HG03469 (cell line): ENCODE results near the gene PI4KB.

Experiments
- ATAC-seq: cut with Tn5 transposase; IDR thresholded peaks from one replicate; pipeline ENCODE4 v1.9.1; 2021; ENCODE audit warnings: mild to moderate bottlenecking, moderate library complexity, moderate number of reproducible peaks; ENCODE audit not compliant: unreplicated experiment

Gene PI4KB

DNA sequence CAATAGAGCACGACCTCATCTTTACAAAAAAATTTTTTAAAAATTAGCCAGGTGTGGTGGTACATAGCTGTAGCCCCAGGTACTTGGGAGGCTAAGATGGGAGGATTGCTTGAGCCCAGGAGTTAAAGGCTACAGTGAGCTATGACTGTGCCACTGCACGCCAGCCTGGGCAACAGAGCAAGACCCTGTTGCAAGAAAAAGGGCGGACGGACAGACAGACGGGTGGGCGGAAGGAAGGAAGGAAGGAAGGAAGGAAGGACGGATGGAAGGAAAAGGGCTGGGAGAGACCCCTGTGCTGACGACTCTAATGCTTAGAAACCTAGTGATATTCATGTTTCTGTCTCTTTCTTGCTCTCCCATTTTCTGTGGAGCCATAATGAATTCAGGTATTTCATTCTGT, 14.4 kb downstream of the PI4KB start:
- no peak for ATAC-seq

DNA sequence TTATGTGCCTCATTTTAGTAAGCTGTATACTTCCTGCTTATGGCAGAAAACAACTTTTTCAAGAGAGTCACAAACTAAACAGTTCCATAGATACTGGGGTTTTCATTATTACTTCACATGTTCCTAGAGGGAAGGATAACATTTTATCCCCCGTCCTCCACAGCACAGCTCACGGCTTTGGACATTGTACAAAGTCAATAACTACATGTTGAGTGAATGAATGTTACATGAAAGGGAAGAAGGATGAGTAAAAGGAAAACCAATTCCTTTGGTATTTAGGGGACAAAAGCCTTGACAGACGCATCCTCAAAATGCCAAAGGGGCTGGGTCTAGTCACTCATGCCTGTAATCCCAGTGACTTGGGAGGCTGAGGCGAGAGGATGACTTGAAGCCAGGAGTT, 14.8 kb downstream of the PI4KB start:
- no peak for ATAC-seq

DNA sequence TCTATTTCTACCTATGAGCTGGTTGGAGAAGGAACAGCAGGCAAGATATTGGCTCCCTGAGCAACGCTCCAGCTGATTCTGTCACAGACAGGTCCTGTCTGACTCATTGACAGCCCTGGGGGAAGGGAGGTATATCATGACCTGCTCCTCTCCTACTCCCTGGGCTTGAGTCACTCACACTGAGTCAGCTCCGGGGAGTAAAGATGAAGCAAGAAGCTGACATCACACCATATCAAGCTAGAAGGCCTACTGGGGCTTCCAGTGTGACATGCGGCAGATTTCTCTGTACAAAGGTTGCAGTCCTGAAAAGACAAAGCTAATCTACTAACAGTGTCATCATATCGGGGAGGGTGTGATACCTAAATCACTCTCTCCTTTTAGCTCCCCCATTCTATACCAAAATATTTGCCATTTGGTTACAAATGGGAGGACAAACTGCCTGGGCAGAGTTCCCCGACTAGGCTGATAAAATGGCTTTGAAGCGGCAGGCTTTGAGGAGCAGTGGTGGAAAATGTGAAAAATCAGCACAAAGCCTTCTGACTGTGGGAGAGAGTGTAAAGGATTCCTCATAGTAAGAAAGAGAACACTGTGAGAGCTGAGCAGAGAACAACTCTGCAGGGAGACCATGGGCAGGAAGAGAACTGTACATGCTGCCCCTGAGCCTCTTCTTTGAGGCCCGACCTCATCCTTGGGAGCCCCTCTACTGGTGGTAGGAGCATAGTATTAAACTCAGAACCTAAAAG, 15.5 kb downstream of the PI4KB start:
- no peak for ATAC-seq

DNA sequence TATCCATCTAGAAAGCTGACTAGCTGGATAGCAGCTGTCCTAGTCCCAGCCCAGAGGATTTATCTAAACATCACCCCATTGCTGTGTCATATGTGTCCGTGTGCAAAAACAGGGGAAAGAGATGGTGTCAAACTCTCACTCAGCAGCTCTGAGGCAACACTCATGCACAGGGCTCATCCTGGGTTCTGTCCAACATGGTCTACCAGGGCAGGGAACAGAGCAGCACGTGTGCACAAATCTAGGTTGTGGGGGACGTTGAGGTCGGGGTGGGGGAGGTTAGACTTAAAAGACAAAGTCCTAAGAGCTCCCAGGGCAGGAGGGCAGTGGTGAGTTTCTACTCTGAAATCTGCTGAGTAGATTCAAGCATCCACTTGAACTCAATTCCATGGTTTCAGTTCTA, 16.2 kb downstream of the PI4KB start:
- no peak for ATAC-seq

DNA sequence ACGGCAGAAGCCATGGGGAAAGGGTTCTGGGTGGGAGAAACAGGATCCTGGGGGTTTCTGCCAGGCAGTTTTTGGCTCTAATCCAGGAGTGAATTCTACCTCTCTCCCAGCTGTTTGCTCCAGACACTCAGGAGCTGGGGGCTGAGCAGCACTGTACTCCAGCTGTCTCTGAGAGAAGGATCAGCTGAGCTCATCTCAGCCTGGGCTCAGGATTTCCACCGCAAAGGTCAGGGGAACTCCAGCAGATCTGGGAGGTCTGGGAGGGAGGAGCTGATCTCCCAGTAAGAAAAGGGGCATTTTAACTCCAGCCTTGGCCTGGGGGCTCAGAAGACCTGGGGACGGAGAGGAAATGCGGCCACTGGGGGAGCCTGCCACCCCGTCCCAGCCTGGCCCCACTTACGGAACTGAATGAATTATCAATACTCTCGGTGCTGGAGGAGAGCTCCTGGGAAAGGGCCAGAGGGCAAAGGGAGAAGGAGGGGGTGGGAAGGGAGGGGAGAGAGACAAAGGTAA, 17.3 kb downstream of the PI4KB start:
- ATAC-seq: no peak

DNA sequence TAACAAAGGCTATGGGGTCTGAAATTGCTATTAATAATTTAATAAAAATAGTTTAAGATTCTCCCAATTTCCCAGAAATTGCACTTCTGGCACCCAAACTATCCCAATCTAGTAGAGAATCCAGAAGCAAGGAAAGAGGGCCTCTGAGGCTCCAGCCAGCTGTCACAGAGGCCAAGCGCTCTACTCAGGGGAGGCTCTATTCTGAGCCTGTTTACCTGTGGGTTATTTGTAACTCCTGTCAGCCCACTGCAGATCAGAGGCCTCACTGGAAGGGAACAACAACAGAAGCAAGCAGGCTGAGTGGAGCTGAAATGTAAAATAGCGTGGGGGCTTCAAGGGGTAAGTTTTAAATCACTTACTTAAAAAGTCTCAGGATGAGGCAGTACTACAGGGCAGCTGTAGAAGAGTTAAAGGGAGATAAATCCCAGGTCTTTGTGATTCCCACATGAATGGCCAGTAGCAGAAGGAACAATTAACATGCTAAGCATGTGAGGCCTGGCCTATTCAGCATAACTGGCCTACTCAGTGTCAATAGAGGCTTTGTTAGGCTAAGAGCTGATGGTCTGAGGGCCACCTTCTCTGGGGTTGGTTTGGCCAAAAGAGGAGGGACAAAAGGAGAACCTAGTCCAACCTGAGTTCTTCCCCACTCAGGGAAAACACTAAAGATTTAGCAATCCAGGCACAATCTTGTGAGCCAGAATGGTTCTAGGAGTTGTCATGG, 32.3 kb downstream of the PI4KB start:
- no peak for ATAC-seq

DNA sequence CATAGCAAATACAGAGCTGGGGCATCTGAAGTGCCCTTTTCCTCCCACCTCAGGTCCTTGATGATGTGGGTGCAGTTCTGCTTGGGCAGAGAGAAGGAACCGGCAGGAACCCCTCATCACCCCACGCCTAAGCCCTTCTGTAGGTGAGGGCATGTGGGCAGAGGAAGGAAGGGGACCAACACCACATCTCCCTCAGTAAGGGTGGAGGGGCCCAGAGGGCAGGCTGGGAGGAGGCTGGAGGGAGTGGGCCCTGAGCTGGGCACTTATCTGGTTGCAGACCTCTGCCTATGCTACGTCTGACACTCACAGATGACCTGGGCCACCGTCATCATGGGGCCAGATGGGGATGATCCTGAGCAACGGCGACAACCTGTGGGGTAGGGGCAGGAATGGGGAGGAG, 34.1 kb downstream of the PI4KB start:
- ATAC-seq: no peak

DNA sequence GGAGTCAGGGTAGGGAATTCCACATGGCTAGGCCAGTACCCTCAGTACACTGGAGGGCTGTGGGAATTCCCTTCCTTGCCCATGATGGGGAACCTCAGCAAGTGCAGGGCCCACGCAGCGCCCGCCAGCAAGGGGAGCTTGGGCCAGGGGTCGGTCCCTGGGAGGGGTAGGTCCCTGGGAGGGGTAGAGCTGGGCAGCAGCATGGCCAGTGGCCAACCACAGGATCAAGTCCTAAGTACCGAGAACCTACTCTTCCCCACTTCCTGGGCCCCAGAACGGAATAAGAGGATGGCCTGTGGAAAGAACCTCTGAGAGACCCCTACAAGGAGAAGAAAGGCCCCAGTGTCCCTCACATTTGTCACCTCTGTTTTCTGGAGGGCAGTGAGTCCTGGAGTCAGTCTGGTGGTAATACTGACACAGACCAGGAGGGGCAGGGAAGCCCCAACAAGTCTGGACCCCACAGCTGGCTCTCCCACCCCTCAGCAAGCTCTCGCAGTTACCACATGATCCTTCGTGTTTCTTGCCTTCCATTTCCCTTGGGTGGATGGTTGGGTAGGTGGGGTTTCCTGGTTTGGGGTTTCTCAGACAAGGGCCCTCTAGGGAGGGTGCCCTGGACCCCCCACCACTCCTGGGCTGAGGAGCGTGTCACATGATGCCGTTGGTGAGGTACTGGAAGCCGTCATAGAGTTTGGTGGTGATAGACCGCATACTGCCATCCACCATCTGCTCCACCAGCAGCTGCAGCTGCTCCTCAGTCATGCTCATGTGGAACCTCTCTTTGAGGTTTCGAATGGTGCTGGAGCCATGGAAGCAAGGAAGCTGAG, 34.8 kb downstream of the PI4KB start:
- no peak for ATAC-seq

DNA sequence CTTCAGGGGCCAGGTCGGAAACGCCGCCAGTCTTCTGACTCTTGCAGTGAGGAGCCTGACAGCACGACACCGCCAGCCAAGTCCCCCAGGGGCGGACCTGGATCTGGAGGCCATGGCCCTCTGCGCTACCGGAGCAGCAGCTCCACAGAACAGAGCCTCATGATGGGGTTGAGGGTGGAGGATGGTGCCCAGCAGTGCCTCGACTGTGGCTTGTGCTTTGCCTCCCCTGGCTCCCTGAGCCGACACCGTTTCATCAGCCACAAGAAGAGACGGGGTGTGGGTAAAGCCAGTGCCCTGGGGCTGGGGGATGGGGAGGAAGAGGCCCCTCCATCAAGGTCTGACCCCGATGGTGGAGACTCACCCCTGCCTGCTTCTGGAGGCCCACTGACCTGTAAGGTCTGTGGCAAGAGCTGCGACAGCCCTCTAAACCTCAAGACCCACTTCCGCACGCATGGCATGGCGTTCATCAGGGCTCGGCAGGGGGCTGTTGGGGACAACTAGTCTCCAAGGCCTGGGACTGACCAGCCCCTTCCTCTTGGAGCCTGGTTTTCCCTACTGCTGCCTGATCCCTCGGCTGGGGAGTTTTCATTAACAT, 36.4 kb downstream of the PI4KB start:
- ATAC-seq: no peak

DNA sequence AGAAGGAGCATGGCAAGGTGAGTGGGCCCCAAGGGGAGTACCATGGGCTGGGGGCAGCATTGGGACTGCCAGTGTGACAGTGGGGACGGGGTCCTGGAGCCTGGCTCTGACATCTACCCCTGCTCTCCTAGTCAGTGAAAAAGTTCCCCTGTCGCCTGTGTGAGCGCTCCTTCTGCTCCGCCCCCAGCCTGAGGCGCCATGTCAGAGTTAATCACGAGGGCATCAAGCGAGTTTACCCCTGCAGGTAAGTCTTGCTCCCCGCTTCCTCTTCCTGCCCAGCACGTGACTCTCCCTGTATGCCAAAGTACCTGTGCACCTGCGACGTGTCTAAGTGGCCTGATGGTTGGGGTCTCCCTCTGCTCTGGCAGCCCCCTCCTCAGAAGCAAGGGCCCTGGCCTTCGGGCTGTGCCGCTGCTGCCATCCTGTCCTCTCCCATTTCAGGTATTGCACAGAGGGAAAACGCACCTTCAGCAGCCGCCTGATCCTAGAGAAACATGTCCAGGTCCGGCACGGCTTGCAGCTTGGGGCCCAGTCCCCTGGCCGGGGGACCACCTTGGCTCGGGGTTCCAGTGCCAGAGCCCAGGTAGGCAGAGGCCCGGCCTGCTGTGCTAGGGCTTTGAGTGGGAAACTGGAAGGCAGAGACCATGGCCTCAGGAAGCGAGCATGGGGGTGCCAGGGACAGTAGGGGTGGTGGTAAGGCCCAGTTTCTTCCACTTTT, 37.1 kb downstream of the PI4KB start:
- ATAC-seq: no peak

DNA sequence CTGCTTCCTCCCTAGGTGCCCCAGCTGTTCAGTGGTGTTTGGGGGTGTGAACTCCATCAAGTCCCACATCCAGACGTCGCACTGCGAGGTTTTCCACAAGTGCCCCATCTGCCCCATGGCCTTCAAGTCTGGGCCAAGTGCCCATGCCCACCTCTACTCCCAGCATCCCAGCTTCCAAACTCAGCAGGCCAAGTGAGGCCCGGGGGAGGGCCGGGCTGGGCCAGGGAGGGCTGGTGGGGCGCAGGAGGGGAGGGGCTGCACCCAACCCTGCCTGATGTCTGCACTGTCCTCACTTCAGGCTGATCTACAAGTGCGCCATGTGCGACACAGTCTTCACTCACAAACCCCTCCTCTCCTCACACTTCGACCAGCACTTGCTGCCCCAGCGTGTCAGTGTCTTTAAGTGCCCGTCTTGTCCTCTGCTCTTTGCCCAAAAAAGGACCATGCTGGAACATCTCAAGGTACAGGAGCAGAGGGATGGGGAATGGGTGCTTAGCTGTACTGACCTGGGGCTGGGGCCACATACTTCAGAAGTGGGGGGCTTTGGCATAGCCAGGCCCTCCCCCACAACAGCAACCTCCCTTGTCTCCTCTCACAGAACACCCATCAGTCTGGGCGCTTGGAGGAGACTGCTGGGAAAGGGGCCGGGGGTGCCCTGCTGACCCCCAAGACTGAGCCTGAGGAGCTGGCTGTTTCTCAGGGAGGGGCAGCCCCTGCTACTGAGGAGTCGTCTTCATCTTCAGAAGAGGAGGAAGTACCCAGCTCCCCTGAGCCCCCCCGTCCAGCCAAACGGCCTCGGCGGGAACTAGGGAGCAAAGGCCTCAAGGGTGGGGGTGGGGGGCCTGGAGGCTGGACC, 37.9 kb downstream of the PI4KB start:
- no peak for ATAC-seq

DNA sequence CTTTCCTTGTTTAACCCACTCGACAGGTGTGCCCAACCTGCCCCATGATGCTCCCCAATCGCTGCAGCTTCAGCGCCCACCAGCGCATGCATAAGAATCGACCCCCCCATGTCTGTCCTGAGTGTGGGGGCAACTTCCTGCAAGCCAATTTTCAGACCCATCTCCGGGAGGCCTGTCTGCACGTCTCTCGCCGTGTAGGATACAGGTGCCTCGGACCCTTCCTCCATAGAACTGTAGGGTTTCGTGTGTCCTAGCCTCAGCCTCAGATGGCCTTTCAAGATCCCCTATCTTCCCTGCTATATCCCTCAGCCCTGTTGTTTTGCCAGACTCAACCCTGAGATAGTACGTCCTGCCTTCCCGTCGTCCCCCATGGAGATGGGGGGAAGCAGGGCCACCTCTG, 38.7 kb downstream of the PI4KB start:
- no peak for ATAC-seq

DNA sequence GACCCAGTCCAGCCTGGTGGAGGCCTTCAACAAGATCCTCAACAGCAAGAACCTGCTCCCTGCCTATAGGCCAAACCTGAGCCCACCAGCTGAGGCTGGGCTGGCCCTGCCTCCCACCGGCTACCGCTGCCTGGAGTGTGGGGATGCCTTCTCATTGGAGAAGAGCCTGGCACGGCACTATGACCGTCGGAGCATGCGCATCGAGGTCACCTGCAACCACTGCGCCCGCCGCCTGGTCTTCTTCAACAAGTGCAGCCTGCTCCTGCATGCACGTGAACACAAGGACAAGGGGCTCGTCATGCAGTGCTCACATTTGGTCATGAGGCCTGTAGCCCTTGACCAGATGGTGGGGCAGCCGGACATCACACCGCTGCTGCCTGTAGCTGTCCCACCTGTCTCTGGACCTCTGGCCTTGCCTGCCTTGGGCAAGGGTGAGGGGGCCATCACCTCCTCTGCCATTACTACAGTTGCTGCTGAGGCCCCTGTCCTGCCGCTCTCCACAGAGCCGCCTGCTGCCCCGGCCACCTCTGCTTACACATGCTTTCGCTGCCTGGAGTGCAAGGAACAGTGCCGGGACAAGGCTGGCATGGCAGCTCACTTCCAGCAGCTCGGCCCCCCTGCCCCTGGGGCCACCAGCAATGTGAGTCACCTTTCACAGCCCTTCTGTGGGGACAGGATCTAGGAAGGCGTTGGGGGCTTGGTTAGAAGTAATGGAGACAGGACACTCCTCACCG, 39.3 kb downstream of the PI4KB start:
- no peak for ATAC-seq

DNA sequence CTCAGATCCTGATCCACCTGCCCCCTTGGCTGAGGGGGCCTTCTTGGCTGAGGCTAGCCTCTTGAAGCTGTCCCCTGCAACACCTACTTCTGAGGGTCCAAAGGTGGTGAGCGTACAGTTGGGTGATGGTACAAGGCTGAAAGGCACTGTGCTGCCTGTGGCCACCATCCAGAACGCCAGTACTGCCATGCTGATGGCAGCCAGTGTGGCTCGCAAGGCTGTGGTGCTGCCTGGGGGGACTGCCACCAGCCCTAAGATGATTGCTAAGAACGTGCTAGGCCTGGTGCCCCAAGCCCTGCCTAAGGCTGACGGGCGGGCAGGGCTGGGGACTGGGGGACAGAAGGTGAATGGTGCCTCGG, 39.9 kb downstream of the PI4KB start:
- no peak for ATAC-seq

DNA sequence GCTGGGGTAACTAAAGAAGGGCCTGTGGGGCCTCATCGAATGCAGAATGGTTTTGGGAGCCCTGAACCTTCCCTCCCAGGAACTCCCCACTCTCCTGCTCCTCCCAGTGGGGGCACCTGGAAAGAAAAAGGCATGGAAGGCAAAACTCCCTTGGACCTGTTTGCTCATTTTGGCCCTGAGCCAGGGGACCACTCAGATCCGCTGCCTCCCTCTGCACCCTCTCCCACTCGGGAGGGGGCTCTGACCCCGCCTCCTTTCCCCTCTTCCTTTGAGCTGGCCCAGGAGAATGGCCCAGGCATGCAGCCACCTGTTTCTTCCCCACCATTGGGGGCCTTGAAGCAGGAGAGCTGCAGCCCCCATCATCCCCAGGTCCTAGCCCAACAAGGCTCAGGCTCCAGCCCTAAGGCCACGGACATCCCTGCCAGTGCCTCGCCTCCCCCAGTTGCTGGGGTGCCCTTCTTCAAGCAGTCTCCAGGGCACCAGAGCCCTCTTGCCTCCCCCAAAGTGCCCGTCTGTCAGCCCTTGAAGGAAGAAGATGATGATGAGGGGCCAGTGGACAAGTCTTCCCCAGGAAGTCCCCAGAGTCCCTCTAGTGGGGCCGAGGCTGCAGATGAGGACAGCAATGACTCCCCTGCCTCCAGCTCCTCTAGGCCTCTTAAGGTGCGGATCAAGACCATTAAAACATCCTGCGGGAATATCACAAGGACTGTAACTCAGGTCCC, 40.4 kb downstream of the PI4KB start:
- no peak for ATAC-seq

DNA sequence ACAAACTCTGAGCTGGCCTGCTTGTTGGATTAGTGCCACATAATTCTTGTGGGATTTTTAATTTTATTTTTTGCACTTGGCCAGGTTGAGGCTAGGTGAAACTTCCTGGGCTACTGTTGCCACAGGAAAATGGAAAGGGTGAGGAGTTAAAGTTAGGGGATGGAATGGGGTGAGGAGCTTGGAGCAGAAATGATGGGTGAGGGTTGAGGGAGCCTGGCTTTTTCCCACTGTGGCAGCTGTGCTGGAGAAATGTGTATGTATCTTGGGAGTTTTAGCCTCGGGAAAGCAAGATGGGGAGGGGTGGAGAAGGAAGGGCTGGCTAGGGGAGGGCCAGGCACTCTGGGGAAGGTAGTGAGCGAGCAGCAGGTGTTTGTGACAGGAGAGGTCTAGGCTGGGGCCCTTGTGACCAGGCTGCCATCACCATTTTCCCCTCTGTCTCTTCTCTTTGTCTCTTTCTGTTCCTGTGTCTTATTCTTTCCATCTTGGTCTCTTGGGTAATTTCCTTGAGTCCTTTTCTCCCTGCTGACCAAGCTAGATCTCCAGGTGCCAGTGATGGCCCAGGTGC, 43.1 kb downstream of the PI4KB start:
- ATAC-seq: no peak

DNA sequence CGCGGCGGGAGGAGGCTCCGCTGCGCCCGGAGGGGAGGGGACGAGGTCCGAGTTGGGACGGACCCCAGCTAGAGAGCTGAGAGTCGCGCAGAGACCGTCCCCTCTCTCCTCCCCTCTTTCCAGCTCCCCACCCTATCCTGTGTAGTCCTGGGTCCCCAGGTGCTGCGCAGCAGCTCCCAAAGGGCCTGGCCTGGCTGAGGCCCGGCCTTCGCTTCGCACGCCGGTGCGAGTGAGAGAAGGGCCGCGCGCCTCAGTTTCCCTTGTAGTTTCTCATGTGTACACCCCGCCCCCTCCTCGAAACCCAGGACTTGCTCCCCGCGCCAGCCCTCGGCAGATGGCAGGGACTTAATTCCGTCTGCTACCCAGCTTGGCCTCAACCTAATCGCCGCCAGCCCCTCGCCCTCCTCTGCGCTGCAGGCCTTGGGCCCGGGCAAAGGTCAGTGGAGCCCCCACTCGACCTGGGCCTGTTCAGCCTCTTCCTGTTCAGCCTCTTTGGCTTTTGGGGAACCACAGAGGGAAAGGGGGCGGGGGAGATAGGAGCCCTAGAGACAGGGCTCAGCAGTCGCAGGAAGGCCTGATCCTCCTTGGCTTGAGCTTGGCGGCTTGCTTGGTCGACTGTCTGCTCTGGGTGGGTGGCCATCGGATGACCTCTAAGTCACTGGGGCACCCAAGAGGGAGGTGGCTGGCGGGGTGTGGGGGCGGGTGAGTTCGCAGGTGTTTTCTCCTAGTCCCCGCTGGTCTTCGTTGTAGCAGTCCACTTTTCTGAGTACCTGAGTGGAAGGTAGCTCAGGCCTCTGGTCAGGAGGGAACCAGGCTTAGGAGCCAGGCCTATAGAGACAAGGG, 44.1 kb downstream of the PI4KB start:
- ATAC-seq: no peak
